ENCODE results near the gene ZNF629.
A peak's percentile ranks its signal among the peaks of the same experiment; 100 is the strongest.

Gene ZNF629

GRCh38 chr16:30746638-30747175, 40.3 kb downstream of the ZNF629 start:
- DNase-seq, result no peak

GRCh38 chr16:30745082-30745481, 41.9 kb downstream of the ZNF629 start:
- no peak for DNase-seq

GRCh38 chr16:30744183-30744582, 42.8 kb downstream of the ZNF629 start:
- no peak for DNase-seq

- DNase-seq, result no peak
Observed at GRCh38 chr16:30743716-30744115, 43.3 kb downstream of the ZNF629 start.

- DNase-seq, result peak; percentile 83
Observed at GRCh38 chr16:30741461-30741914, 45.5 kb downstream of the ZNF629 start.

GRCh38 chr16:30740364-30741251, 46.4 kb downstream of the ZNF629 start:
- DNase-seq, result peak; percentile 35

GRCh38 chr16:30738984-30739951, 47.7 kb downstream of the ZNF629 start:
- no peak for DNase-seq

GRCh38 chr16:30737794-30738648, 49.0 kb downstream of the ZNF629 start:
- DNase-seq, result no peak

- DNase-seq, result no peak
Observed at GRCh38 chr16:30736995-30737793, 49.8 kb downstream of the ZNF629 start.

- no peak for DNase-seq
Observed at GRCh38 chr16:30731411-30731810, 55.6 kb downstream of the ZNF629 start.

GRCh38 chr16:30728899-30729672, 57.9 kb downstream of the ZNF629 start:
- DNase-seq, result no peak
